GM21619 (cell line): ENCODE data around the gene PRKAA2.

Experiments used
- ATAC-seq: cut with Tn5 transposase; IDR thresholded peaks from one replicate; pipeline ENCODE4 v1.9.1; 2021; ENCODE audit not compliant: unreplicated experiment

Gene PRKAA2

DNA sequence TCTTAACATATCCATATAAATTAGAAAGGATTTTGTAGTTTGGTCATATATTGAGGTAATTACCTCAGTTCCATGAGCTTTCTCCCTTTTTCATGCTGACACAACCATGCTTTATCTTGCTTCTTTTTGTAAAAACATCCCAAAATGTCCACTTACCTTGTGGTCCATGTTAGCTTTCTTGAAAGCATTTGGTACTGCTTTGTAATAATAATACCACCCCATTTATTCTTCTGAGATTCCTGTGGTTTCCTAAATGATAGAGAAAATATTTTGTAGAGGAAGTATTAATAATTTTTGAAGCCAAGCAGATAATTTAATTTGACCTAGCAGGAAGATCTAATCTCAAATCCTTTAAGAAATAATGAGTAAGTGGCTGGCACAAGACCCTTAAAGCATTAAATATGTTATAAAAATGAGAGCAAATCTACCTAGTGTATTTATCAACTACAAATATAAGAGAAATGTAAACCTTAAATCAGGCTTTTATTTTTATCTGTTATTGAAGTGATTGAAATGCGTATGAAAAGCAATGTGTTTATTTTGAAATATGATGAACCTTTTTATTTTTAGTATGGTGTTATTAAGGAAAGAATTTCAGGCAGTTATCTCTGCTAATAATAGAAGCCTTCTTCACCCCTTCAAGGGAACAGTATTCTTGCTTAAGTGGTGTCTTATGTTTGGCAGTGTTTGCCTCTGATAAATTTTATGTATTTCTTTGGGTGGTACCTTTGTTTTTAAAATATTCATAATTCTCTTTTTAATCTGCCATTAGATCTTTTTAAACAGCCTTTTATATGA lies 9.2 kb downstream of the PRKAA2 start:
- no peak for ATAC-seq

DNA sequence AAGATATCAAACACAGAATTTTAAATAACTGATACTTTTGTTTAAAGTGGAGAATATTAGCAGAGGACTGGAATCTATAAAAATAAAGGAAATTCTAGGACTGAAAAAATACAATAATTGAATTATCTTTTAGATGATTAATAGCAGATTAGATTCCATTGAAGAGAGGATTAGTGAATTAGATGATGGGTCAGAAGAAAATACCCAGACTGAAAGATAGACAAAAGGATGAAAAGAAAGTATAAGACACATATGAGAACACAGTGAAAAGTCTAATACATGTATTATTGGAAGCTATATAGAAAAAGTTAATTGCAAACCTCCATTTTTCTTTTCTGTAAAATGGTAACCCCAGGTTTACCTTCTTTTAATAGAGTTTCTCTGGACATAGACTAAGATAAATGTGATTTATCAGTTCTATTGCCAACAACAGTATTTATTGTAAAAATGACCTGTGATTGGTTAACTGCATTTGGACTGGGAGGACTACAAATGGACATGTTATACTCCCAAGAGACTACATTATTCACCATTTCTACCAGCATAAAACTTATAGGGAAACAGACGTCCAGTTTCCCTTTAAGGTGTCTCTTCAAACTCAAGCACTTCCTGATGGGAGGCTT lies 11.0 kb downstream of the PRKAA2 start:
- ATAC-seq = no peak

DNA sequence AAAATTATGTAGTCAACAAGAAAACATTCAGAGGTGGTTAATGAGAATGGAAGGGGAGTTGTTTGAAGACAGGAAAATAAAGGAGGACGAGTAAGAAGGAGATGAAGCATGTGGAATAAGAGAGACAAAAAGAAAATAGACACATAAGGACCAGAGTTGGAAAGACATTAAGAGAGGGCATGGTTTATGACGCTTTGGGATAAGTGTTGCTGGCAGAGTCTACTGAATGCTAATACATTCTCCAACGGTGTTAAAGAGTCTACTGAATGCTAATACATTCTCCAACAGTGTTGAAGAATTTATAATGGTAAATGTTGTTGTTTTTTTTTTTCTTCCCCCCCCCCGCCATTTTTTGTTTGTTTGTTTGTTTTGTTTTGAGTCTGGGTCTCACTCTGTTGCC lies 13.1 kb downstream of the PRKAA2 start:
- no peak for ATAC-seq

DNA sequence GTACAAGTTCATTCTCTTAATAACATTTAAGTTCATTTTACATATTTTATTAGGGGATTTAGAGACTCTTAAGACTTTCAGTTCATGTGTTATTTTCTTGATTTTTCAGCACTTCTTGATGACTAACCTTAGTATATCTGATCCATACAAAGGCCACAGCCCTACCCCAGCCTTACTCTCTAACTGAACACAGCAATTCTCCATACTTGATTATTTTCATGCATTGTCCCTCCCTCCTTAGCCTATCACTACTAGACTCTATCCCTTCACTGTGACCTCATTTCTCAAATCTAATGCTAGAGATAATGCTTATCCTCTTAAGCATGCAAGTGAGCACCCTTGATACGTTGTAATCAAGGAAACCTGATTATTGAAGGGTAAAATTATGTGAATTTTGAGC lies 15.2 kb downstream of the PRKAA2 start:
- no peak for ATAC-seq

DNA sequence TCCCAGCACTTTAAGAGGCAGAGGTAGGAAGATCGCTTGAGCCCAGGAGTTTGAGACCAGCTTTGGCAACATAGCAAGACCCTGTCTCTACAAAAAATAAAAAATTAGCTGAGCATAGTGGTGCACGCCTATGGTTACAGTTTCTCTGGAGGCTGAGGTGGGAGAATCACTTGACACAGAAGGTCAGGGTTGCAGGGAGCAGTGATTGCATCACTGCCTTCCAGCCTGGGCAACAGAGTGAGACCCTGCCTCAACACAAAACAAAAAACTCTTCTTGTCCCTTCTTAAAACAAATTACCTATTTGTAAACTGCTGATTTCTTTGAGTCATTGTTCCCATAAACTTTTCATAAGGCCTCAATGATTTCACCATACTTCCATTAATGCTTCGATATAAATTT lies 18.7 kb downstream of the PRKAA2 start:
- ATAC-seq = no peak

DNA sequence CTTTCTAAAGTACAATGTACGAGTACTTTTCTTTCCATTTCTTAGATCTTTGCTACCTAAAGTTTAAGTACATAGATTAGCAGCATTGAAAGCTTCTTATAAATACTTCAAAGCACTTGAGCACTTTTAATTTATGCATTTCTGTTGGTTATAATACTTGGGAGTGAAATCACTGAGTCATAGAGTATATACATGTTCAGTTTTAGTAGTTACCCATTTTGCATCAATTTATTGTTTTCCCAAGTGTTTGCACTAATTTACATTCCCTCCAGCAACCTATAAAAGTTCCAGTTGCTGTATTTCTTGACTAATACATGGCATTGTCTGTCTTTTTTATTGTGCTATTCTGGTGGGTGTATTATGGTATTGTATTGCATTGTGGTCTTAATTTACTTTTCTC lies 20.3 kb downstream of the PRKAA2 start:
- ATAC-seq = no peak

DNA sequence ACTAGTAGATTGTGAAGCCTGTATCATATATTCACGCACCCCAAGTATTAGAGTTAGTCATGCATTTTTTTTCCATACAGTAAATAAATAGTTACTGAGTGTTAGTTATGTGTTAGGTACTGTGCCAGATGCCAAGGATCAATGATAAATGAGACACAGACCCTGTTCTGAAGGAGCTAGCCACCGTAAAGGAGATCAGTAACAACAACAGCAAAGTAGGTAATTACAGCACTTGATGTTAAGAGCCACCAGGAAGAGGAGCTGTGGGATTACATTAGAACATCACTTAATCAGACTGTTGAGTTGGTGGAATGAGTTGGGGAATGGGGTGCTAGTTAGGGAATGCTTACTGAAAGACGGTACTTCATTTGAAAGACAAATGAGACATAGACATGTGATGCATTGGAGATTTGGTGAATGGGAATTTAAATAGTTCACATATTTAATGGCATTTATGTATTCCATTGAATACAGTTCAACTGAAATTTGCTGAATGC lies 21.0 kb downstream of the PRKAA2 start:
- ATAC-seq = no peak

DNA sequence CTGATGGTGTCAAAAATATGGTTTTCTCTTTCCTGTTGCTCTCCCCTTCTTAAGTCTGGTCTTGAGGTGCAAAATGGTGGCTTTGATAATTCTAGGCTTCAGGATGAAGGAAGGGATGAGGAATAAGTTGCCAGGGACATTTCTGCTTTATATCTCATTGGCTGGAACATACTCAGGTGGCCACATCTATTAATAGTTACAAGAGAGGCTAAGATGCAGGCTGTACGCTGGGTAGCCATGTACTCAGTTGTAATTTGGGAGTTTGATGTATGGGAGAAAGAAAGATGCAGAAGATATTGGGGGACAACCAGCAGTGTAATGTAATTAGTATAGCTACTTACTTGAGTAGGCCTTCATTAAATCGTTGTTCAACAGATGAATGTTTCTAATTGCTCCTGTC lies 25.2 kb downstream of the PRKAA2 start:
- no peak for ATAC-seq

DNA sequence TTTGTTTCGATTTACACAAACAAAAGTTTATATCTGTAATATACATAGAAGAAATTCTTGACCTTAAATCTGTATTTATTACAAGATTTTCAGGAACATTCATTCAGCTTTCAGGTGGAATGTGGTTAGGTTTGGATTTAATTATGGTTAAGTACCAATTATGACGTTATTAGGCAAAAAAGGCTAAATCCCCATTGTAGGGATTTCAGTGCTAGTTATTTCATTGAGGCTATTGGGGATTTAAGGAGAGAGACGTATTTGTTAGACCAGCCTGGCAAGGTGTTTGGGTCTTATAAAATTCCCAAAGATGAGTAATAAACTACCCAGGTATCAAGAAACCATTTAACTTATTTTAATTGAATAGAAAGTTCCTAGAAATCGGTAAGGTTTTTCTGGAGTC lies 26.0 kb downstream of the PRKAA2 start:
- ATAC-seq = no peak

DNA sequence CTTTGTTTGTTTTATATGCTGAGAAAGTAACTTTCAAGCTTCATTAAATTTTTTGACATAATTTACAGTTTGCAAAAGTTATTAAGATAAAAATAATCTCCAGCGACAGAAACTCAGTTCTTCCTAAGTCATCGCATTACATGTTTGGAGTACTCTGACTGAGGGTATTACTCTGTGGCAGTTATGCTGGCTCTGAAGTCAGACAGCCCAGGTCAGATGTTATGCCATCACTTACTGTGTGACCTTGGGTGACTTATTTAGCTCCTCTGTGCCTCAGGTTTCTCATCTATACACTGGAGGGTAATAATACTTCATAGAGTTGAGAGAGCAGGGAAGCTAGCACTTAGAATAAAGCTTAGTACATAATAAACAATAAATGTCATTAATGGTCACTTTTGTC lies 26.4 kb downstream of the PRKAA2 start:
- ATAC-seq = no peak

DNA sequence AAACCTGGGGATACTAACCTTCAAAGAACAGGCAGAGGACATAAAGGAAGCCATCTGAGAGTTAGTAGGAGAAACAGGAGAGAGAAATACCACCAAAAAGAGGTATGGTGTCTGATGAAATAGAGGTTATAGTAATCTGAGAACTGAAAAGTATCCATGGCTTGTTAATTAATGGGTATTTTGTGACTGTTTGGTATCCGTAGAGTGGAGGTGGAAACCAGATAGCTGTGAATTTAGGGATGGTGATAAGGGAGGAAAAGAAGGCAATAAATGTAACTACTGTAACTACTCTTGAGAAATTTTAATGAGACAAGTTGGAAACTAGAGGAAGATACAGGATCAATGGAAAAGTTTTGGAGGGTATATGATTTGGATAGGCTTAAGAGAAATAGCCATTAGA lies 27.5 kb downstream of the PRKAA2 start:
- no peak for ATAC-seq

DNA sequence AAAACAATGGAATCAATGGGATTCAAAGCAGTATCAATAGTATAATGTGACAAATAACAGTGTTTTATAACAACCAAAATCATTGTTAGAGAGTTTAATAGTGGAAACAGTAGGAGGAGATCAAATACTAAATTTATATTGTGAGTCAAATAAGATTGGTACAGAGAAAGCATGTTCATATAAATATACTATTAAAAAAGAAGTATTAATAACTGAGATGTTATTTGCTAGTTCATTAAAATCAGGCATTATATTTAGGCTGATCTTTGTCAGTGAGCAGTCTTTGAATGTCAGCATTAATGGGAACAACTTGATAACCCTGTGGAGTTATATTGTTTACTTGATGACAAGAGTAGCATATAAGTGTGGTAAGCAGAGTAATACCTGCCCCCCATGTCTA lies 30.6 kb downstream of the PRKAA2 start:
- ATAC-seq = no peak

DNA sequence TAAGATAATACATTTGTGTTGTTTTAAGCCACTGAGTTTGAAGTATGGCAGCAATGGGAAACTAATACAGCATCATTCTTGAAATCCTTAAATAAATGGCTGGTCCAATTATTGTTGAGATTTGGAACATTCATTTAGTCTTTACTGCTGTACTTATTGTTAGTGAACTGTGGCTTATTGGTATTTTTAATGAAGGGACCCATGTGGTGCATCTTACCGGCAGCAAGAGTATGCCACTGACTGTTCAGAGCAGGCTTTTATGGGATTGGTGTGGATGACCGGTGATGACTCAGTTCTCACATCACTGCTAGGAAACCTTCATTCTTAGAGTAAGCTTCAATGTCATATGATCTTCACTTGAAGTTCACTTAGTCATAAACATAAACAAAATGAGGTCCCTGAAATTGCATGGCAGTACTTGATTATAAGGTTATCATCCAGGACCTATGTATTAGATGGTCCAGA lies 31.5 kb downstream of the PRKAA2 start:
- no peak for ATAC-seq

DNA sequence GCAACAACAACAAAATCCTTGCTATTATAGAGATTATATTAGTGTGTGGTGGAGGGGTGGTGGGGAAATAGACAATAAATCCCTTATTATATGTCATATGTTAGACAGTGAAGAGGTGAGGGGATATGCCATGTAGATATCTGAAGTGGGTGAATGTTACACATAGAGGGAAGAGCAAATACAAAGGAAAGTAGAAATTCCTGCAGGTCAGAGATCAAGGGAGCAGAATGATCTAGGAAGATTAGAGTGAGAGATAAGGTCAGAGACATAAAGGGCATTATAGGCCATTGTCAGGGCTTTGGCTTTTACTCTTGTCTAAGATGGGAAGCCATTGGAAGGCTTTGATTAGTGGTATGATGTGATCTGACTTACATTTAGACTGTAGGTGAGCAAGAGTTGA lies 38.5 kb downstream of the PRKAA2 start:
- ATAC-seq = no peak

DNA sequence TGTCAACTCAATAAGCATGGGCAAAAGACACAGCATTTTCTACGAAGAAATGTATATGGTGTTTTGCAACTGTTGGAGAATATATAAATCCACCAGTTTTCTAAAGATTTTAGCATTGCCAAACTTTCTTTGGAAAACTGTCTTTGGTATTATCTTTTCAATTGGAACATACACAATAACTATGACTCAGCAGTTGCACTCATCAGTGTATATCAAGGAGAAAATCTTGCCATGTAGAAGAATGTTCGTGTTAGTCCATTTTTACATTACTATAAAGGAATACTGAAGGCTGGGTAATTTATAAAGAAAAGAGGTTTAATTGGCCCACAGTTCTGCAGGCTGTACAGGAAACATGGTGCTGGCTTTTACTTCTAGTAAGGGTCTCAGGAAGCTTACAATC lies 41.1 kb downstream of the PRKAA2 start:
- no peak for ATAC-seq

DNA sequence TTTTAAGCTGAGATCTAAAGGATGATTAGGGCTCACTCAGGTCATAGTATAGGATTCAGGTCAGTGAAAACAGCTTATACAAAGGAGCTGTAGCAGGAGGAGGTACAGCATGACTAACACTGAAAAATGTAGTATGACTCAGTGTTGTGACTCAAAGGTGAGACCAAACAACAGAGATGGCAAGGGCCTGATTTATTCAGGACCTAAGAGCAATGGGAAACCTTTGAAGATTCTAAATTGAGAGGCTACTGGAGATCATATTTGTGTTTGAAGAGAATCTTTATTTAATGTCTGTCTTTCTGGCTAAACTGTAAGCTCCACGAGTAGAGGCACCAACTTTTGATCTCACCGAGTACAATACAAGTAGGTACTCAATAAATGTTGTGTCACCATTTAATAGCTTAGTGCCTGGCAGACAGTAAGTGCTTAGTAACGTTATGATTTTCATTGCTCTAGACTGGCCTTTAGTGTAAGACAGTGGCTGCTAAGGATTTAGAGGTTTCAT lies 43.5 kb downstream of the PRKAA2 start:
- ATAC-seq = peak; percentile 92

DNA sequence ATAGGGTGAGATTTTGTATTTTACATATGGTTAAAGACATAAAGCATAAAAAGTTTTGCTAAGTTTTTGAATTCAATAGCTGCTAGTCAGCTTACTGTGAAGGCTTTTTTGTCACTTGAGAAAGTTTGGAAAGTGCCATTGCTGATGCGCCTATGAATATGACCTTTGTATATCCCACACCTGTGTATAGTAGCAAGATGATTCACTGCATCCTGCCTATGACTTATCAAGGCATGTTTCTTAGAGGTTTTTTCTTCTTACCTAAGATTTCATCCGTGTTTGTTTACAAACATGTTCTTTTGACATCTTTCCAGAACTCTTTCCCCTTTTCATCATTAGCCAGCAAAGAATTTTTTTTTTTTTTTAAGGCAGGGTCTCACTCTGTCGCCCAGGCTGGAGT lies 51.5 kb downstream of the PRKAA2 start:
- no peak for ATAC-seq

DNA sequence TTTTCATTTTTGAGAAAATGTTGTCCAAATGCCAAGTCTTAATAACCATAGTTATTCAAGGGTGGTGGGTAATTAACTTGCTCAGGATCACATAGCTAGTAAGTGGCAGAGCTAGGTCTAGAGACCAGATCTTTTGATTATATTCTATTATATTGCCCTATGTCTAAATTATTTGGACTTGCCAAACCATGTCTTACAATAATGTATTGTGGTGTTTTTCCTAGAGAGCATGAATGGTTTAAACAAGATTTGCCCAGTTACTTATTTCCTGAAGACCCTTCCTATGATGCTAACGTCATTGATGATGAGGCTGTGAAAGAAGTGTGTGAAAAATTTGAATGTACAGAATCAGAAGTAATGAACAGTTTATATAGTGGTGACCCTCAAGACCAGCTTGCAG lies 58.6 kb downstream of the PRKAA2 start:
- no peak for ATAC-seq

DNA sequence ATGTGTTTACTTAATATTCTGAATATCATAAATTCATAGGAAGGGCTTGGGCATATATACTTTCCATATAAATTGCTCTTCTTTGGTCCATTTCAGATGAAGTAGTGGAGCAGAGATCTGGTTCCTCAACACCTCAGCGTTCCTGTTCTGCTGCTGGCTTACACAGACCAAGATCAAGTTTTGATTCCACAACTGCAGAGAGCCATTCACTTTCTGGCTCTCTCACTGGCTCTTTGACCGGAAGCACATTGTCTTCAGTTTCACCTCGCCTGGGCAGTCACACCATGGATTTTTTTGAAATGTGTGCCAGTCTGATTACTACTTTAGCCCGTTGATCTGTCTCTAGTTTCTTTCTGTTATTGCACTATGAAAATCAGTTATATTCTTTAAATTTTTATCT lies 62.3 kb downstream of the PRKAA2 start:
- ATAC-seq = no peak

DNA sequence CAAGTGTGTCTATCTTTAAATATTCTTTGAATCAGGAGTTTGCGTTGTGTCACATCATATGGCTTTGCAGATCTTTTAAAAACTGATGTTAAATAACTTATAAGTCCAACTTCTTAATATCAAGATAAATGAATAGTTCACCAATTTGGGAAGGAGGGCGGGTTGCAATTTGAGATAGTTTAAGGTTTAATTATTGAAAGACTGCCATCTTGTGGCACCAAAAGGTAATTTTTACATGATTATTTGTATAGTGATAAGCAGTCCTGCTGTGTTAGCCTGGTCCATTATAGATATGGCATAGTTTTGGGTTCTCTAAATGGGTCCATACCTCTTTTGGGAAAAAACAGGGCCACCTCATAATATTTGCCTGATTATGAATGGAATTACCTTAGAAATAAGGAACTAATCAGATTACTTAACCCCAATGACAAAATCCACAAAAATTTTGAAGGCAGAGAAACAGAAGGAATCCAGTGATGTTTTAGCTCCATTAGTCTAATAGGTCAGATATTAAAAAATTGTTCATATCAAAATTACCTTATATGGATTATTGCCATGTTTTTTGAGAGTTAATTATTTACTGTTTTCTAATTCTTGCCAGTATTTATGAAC lies 64.3 kb downstream of the PRKAA2 start:
- ATAC-seq = peak; percentile 69

DNA sequence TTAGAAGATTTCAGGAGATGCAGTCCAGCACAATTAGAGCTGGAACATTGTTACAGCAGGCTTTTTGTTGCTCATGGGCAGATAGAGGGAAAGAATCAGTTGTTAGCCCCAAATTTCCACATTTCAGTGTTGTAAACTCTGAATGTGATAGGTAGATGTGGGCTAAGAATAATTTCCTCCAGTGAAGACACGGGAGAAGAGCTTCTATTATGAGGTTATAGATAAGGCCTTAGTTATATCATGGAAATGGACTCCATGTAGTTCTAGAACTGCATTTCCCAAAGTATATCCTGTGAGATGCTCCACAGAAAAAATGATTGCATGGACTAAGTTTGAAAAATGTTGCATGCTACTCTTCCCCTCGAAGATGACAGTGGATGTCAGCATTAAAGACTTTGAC lies 64.9 kb downstream of the PRKAA2 start:
- ATAC-seq = no peak

DNA sequence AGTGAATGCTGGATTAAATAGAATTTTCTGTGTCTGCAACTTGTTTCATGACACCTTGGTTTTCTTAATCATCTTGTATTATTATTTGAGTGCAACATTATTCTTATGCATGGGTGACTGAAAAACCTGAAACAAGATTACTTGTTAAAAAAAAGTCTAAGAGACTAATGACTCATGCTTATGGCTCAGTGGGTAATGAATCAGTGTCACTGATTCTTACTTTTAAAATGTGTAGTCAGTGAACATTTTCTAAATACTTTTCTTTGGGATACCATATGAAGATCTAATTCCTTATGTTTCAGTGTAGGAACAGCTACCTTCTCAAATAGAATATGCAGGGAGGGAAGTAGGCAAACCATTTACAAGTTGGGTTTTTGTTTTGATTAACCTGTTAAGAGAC lies 65.5 kb downstream of the PRKAA2 start:
- no peak for ATAC-seq
